DOHH2 (cell line): ENCODE data around the gene R3HDML.

Experiments used
- EZH2phosphoT487 ChIP-seq: fragments of 200-600 bp; sonication (generic); IDR thresholded peaks from 2 replicates; pipeline ENCODE4 v1.6.1; 2017; ENCODE audit warnings: borderline replicate concordance, mild to moderate bottlenecking, antibody characterized with exemption, low read length, moderate library complexity, mixed read lengths
- TF ChIP-seq, protein P1 (sequence below): fragments of 200-600 bp; sonication (generic); IDR thresholded peaks from one replicate; pipeline ENCODE4 v1.5.1; 2014; ENCODE audit warnings: antibody characterized with exemption, mild to moderate bottlenecking, low read depth, low read length; ENCODE audit not compliant: poor library complexity, severe bottlenecking

DNA sequence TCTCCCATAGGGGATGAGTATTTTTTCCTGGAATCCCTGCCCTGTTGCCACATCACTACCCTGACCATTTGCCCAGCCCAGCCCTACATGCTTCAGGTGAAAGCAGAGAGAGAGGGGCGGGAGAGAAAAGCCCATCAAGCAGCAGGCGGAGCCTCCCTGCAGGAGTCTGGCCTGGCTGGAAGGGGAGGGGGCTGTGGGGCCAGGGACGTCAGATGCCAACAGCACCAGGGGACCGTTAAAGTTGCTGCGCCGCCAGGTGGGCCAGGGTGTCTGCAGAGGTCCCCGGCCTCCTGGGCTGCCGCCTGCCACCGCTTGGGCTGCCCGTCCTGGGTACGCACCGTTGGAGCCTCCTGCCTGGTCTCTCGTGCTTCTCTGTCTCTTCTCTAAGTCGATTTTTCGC is 757 bp upstream of the R3HDML start:
- TF ChIP-seq, protein P1, sequence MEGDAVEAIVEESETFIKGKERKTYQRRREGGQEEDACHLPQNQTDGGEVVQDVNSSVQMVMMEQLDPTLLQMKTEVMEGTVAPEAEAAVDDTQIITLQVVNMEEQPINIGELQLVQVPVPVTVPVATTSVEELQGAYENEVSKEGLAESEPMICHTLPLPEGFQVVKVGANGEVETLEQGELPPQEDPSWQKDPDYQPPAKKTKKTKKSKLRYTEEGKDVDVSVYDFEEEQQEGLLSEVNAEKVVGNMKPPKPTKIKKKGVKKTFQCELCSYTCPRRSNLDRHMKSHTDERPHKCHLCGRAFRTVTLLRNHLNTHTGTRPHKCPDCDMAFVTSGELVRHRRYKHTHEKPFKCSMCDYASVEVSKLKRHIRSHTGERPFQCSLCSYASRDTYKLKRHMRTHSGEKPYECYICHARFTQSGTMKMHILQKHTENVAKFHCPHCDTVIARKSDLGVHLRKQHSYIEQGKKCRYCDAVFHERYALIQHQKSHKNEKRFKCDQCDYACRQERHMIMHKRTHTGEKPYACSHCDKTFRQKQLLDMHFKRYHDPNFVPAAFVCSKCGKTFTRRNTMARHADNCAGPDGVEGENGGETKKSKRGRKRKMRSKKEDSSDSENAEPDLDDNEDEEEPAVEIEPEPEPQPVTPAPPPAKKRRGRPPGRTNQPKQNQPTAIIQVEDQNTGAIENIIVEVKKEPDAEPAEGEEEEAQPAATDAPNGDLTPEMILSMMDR: no peak
- TF ChIP-seq EZH2phosphoT487: no peak
